Dendritic cell treated with granulocyte-macrophage colony-stimulating factor and Interleukin-4, amounts not matched to agents 40 ng/mL and 50 ng/mL, for 4 days (primary cell): ENCODE measurements around the gene RBM18.

ENCODE experiments used
- H3K27ac Mint-ChIP-seq: one replicate; pipeline ENCODE4 v1.8.0; 2022; ENCODE audit warnings: mild to moderate bottlenecking, mixed read lengths
- H3K27me3 Mint-ChIP-seq: one replicate; pipeline ENCODE4 v1.8.0; 2022; ENCODE audit warnings: mild to moderate bottlenecking, mixed read lengths
- H3K36me3 Mint-ChIP-seq: one replicate; pipeline ENCODE4 v1.8.0; 2022; ENCODE audit warnings: low read depth, mixed read lengths
- H3K4me1 Mint-ChIP-seq: one replicate; pipeline ENCODE4 v1.8.0; 2022; ENCODE audit warnings: low read depth, mixed read lengths
- H3K4me3 Mint-ChIP-seq: one replicate; pipeline ENCODE4 v1.8.0; 2022; ENCODE audit warnings: mild to moderate bottlenecking, moderate library complexity, mixed read lengths
- H3K9me3 Mint-ChIP-seq: one replicate; pipeline ENCODE4 v1.8.0; 2022; ENCODE audit warnings: mixed read lengths
- intact Hi-C: fragments of 100-400 bp; cut with micrococcal nuclease; formaldehyde crosslinking; loops from one replicate; pipeline ENCODE4 v1.15.0; 2022

The RBM18 gene

DNA sequence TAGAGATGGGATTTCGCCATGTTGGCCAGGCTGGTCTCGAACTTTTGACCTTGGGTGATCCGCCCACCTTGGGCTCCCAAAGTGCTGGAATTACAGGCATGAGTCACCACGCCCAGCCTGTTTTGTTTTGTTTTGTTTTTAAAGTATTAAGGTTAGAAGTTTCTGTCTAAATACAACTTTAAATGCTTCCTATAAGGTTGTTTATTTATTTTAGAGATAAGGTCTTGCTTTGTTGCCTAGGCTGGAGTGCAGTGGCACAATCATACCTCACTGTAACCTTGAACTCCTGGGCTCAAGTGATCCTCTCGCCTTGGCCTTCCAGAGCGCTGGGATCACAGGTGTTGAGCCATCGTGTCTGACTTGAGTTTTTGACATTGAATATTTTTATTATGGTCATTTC lies 11.5 kb upstream of the RBM18 start:
- H3K4me1 Mint-ChIP-seq: peaks cover 16% of the 10 kb centered on the region
- no peaks in the 10 kb centered on the region for H3K27me3 Mint-ChIP-seq
- peaks cover 88% of the 10 kb centered on the region for H3K36me3 Mint-ChIP-seq
- no peak overlapping the region for H3K4me3 Mint-ChIP-seq
- no peak overlapping the region for H3K27ac Mint-ChIP-seq
- peaks cover 12% of the 10 kb centered on the region for H3K9me3 Mint-ChIP-seq
- intact Hi-C loops: no loop called here

DNA sequence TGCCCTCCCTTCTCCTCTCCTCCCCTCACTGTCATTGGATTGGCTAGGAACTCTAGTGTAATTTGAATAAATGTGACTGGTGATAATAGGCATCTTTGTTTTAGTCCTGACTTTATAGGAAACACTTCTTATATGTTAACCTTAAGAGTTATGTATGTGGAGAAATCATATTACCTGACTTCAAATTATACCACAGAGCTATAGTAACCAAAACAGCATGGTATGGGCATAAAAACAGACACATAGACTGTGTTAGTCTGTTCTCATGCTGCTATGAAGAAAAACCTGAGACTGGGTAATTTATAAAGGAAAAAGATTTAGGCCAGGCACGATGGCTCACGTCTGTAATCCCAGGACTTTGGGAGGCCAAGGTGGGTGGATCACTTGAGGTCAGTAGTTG lies 9.4 kb upstream of the RBM18 start:
- intact Hi-C loops: no loop called here
- Mint-ChIP-seq H3K27me3 (no peaks in the 10 kb centered on the region), H3K36me3 (peaks cover 76% of the 10 kb centered on the region), H3K4me1 (peaks cover 23% of the 10 kb centered on the region), H3K27ac (no peak overlapping the region), H3K4me3 (no peak overlapping the region), H3K9me3 (peaks cover 12% of the 10 kb centered on the region)

DNA sequence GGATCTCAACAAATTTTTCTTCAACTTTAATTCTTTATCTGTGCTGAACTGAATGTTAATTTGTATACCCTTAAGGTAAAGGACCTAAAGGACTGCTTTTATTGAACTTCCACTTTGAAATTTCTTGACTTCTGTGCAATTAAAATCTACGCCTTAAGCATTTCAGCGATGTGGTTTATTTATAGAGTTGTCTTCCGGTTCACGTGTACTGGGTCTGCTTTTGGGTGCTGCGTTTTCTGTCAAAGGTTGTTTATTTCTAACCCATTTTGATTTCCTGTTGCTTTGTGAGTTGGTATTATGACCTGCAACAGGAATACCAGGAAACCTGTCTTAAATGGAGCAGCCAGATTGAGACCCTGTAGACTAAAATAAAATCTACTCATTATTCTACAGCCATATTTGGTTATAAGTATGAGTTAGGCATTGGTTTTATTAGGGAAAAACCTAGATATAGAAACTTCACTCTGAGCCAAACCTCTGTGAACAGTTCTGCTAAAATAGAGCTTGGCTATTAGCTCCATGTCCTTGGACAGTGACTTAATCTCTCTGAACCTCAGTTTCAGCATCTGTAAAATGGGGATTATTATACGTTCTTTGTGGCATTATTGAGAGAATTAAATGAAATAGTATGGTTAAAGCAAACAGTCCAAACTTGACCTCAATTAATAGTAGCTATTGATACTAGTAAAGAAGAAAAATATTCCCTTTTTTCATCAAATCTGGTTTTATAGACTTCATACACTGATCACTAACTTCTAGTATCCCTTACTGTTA lies 3.6 kb upstream of the RBM18 start:
- Mint-ChIP-seq H3K27me3 (no peaks in the 10 kb centered on the region), H3K4me3 (no peak overlapping the region), H3K9me3 (no peaks in the 10 kb centered on the region), H3K4me1 (peaks cover 38% of the 10 kb centered on the region), H3K27ac (no peak overlapping the region), H3K36me3 (peaks cover 43% of the 10 kb centered on the region)
- intact Hi-C loops: loop anchor here (5.0 kb wide), 1 partner anchor 79 kb away; no protein-coding TSS in a partner anchor

DNA sequence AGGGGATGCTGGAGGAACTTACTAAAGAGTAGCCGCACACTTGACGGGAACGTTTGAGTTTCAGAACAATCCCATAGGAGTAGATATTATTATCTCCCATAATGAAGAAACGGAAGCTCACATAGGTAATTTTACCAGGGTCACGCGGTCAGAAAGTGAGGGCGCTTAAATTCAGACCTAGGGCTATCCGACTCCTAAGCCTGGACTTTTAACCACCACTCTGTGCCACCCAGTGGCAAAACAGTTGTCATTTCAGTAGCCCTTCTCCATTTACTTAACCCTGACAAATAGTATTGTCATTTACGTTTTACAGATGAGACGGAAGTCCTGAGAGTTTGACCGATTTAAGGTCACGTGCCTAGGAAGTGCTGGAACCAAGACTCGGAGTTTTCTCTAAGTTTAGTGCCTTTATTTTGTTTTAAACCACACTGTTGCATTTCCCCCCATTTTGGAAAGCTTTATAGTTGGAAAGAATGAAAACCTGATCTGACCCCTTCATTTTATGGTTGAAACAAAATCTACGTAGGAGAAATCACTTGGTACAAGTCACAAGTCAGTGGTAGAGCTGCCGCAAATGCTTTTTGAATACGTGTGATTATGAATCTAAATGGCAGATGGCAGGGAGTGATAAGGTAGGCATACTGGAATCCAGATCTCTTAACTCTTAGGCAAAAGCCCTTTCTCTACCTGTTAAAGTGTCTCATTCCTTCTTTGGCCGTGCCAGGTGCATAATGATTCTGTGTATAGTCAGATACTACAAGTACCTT lies 692 bp upstream of the RBM18 start:
- peak overlapping the region; percentile 98 for H3K27ac Mint-ChIP-seq
- H3K9me3 Mint-ChIP-seq: no peaks in the 10 kb centered on the region
- peaks cover 47% of the 10 kb centered on the region for H3K36me3 Mint-ChIP-seq
- no peaks in the 10 kb centered on the region for H3K27me3 Mint-ChIP-seq
- H3K4me3 Mint-ChIP-seq: peak overlapping the region; percentile 99
- intact Hi-C loops: loop anchor here (2.0 to 5.0 kb wide), 2 partner anchors 82 to 173 kb away; partner anchors contain the start of gene TTLL11
- peaks cover 48% of the 10 kb centered on the region for H3K4me1 Mint-ChIP-seq

DNA sequence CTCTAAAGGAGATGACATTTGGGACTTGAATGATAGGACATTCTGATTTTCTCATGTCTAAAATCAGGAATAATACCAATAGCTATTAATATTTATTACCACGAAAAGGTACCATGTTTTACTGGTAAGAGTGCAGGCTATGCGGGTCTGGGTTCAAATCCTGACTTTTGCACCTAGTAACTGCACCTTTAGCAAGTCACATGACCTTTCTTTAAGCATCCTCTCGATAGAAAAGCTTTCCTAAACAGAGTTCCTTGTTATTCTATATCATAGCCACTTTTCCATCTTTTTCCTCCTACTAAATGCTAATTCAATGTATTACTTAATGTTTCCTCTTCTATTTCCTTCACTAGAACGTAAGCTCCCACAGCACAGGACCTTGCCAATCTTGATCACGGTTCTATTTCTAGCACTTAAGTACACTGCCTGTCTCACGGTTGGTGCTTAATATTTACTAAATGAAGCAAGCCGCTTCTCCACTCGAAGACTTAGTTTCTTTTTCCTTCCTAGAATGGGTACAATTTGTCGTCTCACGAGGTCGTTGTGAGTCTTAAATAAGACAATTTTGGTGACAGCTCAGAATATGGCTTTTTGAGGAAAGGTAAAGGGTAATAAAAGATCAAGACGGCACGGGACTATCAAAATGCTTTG lies 816 bp downstream of the RBM18 start:
- H3K4me1 Mint-ChIP-seq: peaks cover 47% of the 10 kb centered on the region
- peak overlapping the region; percentile 99 for H3K4me3 Mint-ChIP-seq
- peak overlapping the region; percentile 98 for H3K27ac Mint-ChIP-seq
- peaks cover 62% of the 10 kb centered on the region for H3K36me3 Mint-ChIP-seq
- H3K27me3 Mint-ChIP-seq: no peaks in the 10 kb centered on the region
- no peaks in the 10 kb centered on the region for H3K9me3 Mint-ChIP-seq
- intact Hi-C loops: loop anchor here (2.0 kb wide), 1 partner anchor 171 kb away; the partner anchor contains the start of gene TTLL11

DNA sequence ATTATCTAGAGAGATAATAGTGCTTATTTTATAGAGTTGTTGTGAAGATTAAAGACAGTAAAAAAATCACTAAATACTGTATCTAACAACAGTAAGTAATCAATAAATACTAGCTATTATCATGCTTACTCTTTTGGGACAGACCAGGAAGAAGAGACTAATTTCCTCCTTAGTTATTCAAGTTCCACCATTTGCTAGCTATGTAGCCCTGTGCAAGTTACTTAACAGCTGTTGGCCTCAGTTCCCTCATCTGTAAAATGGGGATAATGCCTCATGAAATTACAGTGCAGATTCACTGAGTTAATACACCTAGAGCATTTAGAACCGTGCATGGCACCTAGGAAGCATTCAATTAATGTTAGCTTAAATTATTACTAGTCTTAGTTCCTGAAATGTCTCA lies 2.6 kb downstream of the RBM18 start:
- peaks cover 80% of the 10 kb centered on the region for H3K36me3 Mint-ChIP-seq
- H3K9me3 Mint-ChIP-seq: no peaks in the 10 kb centered on the region
- no peaks in the 10 kb centered on the region for H3K27me3 Mint-ChIP-seq
- H3K27ac Mint-ChIP-seq: no peak overlapping the region
- intact Hi-C loops: no loop called here
- H3K4me3 Mint-ChIP-seq: no peak overlapping the region
- H3K4me1 Mint-ChIP-seq: peaks cover 47% of the 10 kb centered on the region

DNA sequence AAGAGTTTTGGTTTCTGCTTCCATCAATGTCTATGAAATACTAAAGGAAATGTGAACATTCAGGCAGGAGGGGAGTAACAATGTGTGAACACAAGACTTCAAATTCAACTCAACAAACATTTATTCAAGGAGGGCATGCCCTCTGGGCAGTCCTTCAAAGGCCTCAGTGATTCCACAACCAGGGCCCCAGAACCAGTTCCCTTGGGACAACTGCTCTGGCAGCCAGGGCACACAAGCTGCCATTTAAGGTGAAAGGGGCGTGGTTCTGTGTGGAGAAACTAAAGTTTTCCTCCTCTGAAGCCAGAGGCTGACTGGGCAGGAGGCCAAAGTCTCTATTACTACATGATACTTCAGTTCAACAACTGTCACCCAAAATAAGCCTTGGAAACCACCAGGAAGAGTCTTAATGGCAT lies 3.2 kb downstream of the RBM18 start:
- Mint-ChIP-seq H3K36me3 (peaks cover 83% of the 10 kb centered on the region), H3K9me3 (no peaks in the 10 kb centered on the region), H3K4me1 (peaks cover 47% of the 10 kb centered on the region), H3K27ac (peak overlapping the region; percentile 40), H3K4me3 (no peak overlapping the region), H3K27me3 (no peaks in the 10 kb centered on the region)
- intact Hi-C loops: no loop called here

DNA sequence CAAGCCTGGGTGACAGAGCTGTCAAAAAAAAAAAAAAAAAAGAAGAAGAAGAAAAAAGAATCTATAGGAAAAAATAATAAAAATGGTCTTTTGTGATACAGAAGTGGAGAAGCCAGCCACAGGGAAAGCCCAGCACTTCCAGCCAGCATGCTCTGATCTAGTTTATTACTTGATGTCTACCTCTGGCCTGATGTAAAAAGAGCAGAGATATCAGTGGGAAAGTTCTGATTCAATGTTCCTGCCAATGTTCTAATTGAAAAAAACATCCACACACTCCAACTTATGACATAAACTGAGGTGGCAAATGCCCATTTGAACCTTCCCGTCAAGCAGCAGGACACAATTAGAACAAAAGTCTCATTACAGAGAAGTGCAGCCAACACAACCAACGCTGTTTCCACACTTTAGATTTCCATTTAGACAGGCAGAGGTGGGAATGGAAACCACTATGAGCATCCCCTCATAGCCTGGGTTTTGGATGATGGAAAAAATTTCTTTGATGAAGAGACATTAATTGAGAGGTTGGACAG lies 5.7 kb downstream of the RBM18 start:
- H3K27me3 Mint-ChIP-seq: no peaks in the 10 kb centered on the region
- intact Hi-C loops: no loop called here

DNA sequence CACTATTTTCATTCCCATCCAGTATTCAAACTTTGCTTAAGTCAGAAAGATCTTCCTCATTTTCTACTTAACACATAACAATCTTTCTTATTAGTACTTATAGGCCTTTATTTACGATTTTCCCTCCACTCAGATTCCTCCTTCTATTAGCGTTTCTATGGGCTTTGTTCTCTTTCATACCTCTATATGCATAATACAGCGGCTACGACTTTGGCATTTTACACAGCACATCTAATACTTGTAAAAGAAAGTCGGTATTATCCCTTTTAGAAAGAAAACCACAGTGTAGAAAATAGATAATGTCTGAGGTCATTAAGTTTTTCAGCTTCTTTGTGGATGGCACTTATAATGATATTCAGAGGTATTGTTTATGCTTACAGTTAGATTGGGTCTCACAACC lies 8.4 kb downstream of the RBM18 start:
- Mint-ChIP-seq H3K27me3 (no peaks in the 10 kb centered on the region), H3K36me3 (peaks cover 95% of the 10 kb centered on the region), H3K4me1 (peaks cover 10% of the 10 kb centered on the region), H3K4me3 (no peak overlapping the region), H3K27ac (no peak overlapping the region), H3K9me3 (no peaks in the 10 kb centered on the region)
- intact Hi-C loops: no loop called here

More for the DNA sequence above, 5.7 kb downstream of the RBM18 start:
- Mint-ChIP-seq H3K27ac (no peak overlapping the region), H3K9me3 (no peaks in the 10 kb centered on the region), H3K36me3 (peaks cover 84% of the 10 kb centered on the region), H3K4me3 (no peak overlapping the region), H3K4me1 (peaks cover 38% of the 10 kb centered on the region)

DNA sequence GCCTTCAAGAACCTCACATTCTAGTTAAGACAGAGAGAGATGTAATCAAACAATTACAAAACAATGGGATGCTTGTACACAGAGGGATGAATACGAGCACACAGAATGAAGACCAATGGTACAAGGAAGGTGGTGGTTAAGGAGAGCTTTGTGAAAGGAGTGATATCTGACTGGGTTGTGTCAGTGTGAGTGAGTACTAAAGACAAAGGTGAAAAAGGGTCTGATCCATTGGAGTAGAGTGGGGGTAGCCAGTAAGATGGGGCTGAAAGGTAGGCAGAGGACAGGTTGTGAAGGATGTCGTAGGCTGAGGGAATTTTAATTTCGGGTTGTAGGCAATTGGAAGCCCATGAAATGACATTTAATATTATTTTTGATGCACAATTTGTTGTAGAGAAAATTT lies 9.9 kb downstream of the RBM18 start:
- H3K9me3 Mint-ChIP-seq: no peaks in the 10 kb centered on the region
- peaks cover 5% of the 10 kb centered on the region for H3K4me1 Mint-ChIP-seq
- H3K4me3 Mint-ChIP-seq: no peak overlapping the region
- H3K27ac Mint-ChIP-seq: no peak overlapping the region
- H3K27me3 Mint-ChIP-seq: no peaks in the 10 kb centered on the region
- intact Hi-C loops: no loop called here
- H3K36me3 Mint-ChIP-seq: peaks cover 94% of the 10 kb centered on the region

DNA sequence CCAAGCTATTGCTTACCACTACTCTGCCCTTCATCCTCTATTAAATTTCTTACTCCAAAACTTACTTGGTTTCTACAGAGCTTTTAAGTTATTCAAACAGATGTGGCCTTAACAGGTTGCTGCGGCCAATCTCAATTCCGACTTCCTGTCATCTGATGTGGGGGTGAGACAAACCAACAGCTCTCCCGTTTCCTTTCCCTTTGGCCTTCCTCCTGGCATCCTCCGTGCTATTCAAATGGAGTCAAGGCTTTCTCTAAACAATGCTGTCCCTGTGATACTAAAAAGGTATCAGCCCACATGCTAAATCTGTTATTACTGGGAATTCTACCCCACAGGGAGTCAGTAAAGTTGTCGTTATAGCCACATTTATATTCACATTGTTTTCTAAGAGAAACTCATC lies 11.8 kb downstream of the RBM18 start:
- H3K27me3 Mint-ChIP-seq: no peaks in the 10 kb centered on the region
- intact Hi-C loops: no loop called here
- no peaks in the 10 kb centered on the region for H3K9me3 Mint-ChIP-seq
- H3K4me3 Mint-ChIP-seq: no peak overlapping the region
- H3K4me1 Mint-ChIP-seq: peaks cover 5% of the 10 kb centered on the region
- peaks cover 89% of the 10 kb centered on the region for H3K36me3 Mint-ChIP-seq
- H3K27ac Mint-ChIP-seq: no peak overlapping the region

DNA sequence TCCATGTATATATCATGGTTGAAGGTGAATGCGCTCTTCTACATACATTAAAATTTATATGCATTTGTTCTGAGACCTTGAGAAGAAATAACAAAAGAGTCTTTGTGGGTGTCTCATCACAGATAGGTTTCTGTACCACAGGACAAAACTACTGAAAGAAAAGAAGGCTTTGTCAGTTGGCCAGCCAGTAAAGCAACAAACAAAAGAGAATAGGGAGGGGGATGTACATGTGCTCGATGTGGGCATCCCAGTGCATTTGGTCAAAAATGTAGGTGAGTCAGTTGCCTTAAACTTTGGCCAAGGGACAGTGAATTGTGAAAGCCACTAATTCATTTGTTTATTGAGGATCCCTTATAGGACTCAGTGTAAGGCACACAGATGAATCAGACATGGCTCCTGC lies 13.3 kb downstream of the RBM18 start:
- peaks cover 92% of the 10 kb centered on the region for H3K36me3 Mint-ChIP-seq
- no peak overlapping the region for H3K27ac Mint-ChIP-seq
- peaks cover 5% of the 10 kb centered on the region for H3K4me1 Mint-ChIP-seq
- no peak overlapping the region for H3K4me3 Mint-ChIP-seq
- intact Hi-C loops: no loop called here
- H3K27me3 Mint-ChIP-seq: no peaks in the 10 kb centered on the region
- H3K9me3 Mint-ChIP-seq: no peaks in the 10 kb centered on the region

DNA sequence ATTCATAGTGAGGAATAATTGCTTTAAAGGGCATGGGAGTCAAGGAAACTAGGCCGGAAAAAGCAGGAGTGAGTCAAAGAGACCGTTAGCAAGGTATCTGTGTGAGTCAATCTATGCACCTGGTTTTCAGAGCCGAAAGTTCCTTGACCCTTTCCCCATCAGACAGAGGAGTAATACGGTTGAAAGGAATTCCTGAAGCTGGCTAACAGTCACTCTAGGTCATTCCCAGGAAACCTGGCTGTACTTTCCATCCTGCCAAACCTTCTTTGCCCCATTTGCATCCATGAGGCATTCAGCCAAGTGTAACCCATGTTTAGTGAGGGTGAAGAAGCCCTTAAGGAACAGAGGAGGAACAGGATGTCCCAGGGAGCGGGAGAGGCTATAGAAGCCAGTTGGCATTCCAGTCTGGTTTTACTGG lies 16.2 kb downstream of the RBM18 start:
- Mint-ChIP-seq H3K27me3 (no peaks in the 10 kb centered on the region), H3K36me3 (peaks cover 93% of the 10 kb centered on the region), H3K27ac (no peak overlapping the region), H3K4me3 (no peak overlapping the region), H3K9me3 (no peaks in the 10 kb centered on the region), H3K4me1 (no peaks in the 10 kb centered on the region)
- intact Hi-C loops: no loop called here

DNA sequence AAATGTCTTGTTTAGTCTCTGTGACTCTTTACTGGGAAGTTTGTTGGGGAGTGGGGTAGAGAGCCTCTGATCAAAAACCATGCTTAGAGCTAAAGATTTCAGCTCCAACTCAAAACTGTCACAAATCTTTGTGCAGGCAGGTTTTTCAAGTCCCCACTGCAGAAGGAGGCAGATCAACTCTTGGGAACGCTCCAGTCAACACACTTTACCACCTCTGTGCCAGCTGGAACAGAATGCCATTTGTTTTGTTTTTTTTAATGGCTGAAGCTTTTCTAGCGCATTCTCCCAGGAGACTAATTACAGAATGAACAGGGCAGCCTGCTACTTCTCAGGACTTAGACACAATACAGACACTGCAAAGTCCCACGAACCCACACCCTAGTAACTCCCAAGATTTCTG lies 18.0 kb downstream of the RBM18 start:
- Mint-ChIP-seq H3K4me1 (no peaks in the 10 kb centered on the region), H3K27ac (no peak overlapping the region)
- intact Hi-C loops: no loop called here

More for the DNA sequence above, 18.0 kb downstream of the RBM18 start:
- peaks cover 89% of the 10 kb centered on the region for H3K36me3 Mint-ChIP-seq
- no peaks in the 10 kb centered on the region for H3K27me3 Mint-ChIP-seq
- no peaks in the 10 kb centered on the region for H3K9me3 Mint-ChIP-seq
- H3K4me3 Mint-ChIP-seq: no peak overlapping the region
